HG02759 (cell line): ENCODE data around the gene CPXM1.
"Not testable (repeated sequence)": the region's sequence is repeated elsewhere in the genome, so short reads cannot be mapped to it uniquely, and the experiment has no call there.

Experiments used
- ATAC-seq: cut with Tn5 transposase; IDR thresholded peaks from one replicate; pipeline ENCODE4 v1.9.1; 2021; ENCODE audit warnings: mild to moderate bottlenecking, moderate library complexity; ENCODE audit not compliant: unreplicated experiment

The CPXM1 gene

DNA sequence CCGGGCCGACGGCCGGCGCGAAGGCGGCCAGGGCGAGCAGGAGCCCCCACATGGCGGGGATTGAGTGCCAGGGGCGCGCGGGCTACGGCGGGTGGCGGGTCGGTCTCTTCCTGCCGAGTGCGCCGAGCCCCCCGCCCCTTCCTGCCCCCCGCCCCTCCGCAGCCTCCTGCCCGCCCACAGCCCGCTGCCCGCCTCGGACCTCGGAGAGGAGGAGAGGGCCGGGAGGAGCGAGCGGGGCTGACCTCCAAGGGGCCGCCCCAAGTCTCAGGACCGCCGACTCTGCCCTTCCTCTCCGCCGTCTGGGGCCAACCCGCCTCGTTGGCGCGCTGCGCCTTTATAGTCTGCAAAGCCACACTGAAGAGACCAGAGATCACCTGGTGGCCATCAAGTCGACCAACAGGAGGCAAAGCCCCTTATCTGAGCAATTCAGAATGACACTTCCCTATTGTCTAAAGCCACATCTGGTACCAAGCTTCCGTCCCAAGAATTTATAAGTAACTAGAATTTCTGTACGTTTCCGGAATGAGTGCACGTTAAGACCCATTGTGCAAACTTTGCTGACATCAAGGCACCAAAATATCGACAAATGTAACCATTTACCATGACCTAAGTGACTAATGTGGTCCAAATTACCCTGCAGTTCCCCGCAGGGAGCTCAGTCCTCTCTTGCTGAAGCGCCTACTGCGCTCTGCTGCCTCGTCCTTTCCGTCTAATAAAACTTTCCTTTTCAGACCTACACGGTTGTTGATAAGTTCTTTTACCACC lies at the start of gene CPXM1:
Gene CPXM1, minus strand, starts transcription at position 107 of the 765 bp plus-strand sequence. Its CDS starts 55 bp downstream, at position 52.
- ATAC-seq, result peak; percentile 58

DNA sequence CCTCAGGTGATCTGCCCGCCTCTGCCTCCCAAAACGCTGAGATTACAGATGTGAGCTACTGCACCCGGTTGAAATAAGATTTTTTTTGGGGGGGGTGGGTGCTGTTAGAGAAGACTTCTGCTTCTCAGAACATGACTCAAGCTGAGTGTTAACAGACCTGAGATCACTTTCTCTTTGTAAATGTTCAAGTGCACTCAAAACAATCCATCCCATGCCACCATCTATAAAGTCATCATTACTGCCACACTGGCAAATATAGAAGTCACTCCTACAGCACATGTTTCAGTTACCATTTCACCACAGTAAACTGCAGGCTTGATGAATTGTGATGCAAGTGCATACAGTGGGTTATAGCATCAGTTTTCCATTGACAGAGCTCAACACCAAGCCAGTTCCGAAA lies 49.1 kb upstream of the CPXM1 start:
- no peak for ATAC-seq

DNA sequence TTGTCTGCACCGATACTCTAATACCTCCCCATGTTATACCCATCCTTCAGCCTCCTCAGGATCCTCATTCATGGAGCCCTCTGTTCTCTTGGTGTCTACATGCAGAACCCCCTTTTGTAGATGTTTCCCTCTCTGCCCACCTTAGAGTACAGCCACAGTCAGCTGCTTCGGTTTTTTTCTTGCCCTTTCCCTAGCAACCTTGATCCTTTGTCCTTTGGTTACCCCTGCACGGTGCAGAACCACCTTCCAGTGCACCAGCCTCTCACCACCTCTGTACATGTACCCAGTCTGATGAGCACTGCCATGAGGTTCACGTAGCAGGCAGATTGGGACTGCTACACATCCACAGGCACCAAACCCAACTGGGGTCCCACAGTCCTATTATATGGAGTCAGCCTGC lies 47.4 kb upstream of the CPXM1 start:
- ATAC-seq, result no peak

DNA sequence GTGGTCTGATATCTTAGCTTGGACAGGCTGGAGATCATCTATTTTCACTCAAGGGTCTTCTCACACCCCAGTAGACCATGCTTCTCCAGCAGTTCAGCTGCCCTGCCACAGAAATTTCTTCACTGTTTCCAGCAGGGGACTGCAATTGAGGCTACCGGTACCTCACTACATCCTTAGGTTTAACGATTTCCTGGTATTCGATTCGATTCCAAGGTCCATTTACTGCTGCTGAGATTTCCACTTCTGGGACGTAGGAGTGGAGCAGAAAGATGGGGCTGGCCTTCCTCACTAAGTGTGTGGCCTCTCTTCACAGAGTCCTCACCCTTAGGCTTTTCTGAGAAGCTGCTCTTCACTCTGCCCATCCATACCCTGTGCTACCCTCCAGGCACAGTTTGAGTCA lies 46.3 kb upstream of the CPXM1 start:
- ATAC-seq, result no peak

DNA sequence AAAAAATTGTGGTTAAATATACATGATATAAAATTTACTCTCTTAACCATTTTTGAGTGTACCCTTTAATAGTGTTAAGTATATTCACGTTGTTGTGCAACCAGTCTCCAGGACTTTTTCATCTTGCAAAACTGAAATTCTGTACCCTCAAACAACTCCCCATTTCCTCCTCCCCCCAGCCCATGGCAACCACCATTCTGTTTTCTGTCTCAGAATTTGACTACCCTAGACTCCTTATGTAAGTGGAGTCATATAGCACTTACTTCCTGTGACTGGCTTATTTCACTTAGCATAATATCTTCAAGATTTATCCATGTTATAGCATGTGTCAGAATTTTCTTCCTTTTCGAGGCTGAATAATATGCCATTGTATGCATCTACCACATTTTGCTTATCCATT lies 45.2 kb upstream of the CPXM1 start:
- no peak for ATAC-seq

DNA sequence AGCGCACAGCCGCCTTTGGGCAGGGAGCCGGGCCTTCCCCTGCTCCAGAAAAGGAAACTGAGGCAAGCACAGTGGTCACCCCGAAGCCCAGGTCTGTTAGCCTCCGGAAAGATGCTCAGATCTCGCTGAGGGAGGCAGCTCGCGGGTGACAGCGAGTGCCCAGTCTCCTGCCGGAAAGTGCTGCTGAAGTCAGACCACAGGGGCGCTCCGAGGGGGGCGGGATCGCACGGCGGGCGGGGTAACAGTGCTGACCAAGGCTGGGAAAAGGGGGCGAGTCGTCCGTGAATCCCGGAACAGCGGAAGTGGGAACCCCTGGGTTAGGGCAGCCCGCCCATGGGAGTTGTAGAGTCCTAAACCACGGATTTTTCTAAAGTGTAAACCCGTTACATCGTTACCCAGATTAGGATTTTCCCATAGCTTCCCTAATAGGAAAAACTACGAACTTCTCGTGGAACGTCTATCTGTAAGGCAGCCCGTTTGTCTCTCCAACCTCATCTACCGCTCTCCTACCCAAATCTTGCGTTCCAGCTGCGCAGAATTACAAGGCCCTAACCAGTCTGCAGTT lies 40.6 kb upstream of the CPXM1 start:
- peak; percentile 46 for ATAC-seq

DNA sequence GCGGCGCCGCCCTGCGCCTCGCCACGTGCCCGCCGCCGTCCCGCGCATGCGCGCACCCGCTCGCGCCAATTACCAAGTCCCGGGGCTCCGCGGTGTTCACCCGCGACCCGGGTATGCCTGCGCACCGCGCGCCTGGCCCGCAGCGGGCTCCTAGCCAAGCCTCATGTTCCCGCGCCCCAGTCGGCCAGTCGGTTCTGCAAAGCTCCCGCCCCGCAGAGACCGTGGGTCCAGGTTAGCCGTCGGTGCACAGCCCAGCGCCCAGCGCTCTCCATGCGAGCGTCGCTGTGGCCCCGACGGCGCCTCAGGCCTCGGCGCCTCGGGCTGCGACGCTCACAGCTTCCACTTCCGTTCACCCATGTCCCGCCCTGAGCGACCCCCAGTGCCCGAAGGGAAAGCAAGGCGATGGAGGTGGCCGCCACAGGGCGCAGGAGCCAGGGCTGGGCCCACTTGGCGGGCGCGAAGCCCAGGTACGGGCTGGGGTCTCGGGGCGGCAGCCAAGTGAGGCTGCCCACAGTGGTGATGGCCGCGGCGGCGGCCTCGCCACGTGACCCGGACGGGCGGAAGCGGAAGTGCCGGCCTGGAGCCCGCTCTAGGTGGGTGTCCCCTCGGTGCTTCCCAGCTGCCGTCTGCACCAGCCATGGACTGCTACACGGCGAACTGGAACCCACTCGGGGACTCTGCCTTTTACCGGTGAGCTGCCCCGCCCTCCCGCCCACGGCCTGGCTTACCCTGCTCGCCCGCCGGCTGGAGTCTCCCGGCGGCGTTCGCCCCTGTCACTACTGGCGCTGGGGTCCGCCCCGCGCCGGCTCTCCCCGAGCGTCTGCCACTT lies 39.9 kb upstream of the CPXM1 start, which contains the start of the genes PCED1A and VPS16:
Gene PCED1A, minus strand, starts transcription at position 518 of the 829 bp plus-strand sequence. CDS start 743 bp downstream, outside the sequence.
Gene VPS16, plus strand, starts transcription at position 608 of the 829 bp plus-strand sequence. Its CDS starts 30 bp downstream, at position 638.
- peak; percentile 98 for ATAC-seq

DNA sequence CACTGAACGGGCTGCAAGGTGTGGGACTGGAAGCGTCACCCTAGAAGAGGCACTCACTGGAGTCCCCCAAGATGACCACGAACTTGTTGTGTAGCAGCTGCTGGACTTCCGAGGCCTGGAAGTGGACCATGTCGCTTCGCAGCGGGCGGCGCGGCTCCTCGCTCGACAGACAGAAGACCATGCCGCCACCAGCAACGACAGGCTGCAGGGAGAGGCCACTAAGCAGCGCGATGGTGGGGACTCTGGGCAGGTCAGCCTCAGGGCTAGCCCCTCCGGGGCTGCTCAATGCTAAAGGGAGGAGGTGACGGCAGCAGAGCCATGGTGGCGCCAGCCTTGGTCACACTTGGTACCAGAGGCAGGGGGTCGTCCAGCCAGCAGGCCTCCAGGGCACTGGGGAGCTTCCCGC lies 39.3 kb upstream of the CPXM1 start:
- ATAC-seq, result no peak

DNA sequence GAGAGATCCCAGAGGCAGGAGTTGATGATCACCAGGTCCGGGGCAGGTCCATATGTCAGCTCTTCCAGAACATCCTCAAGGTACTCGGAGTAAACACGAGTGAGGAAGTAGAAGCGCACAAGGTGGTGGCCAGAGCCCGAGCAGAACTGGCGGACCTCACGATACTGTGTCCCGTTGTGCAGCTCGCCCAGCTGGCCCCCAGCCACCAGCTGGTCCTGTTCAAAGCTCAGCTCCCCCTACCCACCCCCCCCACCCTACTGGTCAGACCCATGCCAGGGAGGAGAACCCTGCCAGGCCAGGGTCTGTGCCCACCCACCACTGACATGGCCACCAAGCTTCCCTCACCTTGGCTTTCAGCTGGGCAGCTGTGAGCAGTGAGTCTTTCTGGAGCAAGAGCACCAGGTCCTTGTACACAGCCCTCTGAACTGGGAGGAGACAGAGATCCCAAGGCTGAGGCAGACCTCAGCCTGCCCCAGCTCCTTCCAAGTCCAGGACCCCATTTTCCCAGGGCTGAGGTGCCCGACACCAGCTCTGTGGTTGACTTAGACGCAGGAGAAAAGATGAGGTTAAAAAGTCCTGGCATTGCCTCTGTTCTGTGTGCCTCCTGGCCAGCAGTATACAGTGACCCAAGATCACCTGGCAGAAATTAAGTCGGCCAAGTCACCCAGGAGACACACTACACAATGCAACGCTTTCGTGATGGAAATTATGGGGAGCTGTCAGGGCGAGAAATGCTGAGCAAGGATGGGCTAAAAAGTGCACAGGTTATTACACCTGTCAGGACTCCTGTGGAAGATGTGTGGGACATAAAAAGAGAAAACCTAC lies 38.6 kb upstream of the CPXM1 start:
- ATAC-seq, result no peak

DNA sequence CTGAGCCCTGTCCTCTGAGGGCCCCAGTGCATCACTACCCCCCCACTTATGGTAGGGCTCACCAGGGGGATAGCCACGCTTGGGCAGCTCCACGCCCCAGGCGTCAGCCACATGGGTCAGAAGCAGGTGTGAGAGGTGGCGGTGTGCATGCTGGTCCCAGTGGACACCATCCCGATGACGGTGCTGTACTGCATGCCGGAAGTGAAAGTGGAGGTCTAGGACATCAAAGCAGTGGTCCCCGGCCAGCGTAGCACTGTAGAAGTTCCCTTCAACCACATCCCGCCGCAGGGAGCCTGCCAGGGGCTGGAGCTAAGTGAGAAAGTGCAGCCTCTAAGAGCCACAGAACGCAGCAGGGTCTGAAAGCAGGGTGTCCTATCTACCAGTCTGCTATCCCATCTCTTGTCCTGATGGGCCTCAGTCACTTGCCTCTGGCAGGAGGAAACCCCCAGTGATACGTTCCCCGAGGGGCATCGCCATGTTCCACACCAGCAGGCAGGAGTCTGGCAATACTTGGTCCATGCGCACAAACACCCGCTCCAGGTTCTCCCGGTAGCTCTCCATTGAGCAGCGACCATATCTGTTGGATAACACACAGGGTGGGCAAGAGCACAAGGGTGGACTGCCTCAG lies 37.9 kb upstream of the CPXM1 start:
- ATAC-seq, result no peak

DNA sequence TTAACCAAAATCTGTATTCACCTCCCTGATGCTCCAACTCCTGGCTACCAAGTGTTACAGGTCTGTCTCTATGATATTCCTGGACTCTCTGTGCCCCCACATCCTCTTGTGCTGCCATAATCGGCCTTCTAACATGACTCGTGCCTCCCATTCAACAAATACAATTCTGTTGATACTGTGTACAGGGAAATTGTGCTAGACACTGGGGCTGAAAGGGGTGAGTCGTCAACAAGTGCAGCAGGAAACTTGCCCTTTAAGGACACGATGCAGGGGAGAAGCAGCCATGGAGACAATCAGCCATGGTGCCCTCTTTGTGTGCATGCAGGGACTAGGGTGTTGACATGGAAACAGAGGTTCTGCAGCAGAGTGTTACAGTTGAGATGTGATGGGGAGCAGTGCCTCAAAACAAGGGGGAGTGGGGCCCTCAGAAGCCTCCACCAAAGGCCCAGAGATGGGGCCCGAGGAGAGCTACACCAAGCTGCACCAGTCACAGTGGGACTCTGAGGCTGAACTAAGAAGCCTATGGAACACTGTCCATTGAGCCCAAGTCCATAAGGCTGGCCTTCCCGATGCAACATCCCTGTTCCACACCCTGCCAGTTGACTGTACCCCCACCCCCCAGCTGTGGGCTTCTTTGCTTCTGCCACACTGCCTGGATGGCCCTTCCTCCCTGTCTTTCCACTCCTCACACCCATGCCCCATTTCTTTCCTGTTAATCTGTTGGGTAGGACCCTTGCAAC lies 37.0 kb upstream of the CPXM1 start:
- no peak for ATAC-seq

DNA sequence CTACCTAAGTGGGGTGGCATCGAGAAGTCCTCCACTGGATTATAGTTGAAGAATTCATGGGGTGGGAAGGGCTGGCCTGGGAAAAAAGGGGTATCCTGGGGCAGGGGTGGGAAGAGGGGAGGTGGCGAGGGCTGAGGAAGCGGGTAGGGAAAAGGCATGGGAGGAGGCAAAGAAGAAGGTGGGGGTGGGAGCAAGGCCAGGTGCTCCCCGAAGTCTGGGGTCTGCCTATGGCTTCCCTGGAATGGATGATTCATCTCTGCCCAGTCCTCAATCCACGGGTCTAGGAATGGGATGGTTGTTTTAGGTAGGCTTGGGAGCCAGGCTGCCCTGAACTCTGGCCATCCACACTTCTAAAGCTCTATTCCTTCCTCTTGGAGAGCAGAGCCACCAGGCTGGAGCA lies 35.6 kb upstream of the CPXM1 start:
- ATAC-seq, result no peak

DNA sequence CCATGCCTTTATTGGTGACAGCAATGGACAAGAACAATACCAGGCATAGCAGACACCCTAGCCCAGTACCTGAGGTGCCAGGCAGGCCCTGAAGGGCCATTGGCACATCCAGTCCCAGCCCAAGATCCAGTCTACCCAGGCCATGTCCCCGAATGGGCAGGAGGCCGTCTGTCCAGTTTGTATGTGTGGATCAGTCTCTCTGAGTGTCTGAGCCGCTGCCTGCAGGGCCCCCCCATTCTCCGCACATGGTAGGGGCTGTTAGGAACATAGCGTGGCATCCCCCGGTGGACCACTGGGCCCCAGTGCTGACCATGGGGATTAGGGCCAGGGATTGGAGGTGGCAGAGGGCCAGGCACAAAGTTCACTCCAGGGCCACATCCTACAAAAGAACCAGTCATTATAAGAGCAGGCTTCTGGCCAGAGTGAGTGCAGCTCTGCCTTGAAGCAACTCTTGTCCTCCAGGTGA lies 34.9 kb upstream of the CPXM1 start:
- ATAC-seq, result no peak

DNA sequence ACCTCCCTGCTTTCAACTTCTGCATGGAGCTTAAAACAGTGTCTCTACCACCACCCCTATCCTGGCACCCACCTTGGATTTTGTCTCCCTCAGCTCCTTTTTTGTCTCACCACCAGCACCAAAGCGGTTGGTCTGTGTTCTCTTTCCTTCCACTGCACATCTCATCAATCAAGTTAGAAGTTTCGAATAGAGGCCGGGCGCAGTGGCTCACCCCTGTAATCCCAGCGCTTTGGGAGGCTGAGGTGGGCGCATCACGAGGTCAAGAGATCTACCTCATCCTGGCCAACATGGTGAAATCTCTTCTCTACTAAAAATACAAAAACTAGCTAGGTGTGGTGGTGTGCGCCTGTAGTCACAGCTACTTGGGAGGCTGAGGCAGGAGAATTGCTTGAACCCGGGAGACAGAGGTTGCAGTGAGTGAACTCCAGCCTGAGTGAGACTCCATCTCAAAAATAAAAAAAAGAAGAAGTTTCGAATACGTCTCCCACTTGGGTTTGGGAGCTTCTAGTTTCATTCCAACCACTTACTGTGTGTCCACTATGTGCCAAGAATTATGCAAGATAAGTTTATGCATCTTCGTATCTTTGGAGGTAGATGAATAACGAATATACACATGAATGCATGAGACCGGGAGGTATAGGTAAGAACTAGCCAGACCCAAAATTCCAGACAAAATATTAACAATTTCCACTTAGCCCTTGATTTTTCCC lies 34.1 kb upstream of the CPXM1 start:
- no peak for ATAC-seq

DNA sequence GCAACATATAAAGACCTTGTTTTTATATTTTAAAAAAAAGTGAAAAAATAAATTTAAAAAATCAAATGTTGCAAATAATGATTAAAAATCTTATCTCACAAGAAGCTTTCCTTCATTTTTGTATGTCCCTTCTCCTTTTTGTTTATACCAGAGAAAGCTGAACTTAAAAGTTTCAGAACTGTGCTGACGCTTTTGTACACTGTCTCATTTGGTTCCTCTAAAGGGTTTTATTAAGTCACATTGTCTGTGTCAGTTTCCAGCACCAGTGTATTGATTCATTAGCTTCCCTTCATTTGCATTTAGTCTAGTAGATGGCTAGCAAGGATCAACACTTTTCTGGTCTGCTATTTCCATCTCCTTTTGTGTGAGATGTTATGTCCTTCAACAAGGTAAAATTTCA lies 33.3 kb upstream of the CPXM1 start:
- no peak for ATAC-seq

DNA sequence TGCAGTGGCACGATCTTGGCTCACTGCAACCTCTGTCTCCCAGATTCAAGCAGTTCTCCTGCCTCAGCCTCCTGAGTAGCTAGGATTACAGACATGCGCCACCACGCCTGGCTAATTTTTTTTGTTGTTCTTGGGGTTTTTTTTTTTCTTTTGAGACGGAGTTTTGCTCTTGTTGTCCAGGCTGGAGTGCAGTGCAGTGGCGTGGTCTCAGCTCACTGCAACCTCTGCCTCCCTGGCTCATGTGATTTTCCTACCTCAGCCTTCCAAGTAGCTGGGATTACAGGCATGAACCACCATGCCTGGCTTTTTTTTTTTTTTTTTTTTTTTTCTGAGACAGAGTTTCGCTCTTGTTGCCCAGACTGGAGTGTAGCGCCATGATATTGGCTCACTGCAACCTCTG lies 30.8 kb upstream of the CPXM1 start:
- ATAC-seq, result not testable (repeated sequence)

DNA sequence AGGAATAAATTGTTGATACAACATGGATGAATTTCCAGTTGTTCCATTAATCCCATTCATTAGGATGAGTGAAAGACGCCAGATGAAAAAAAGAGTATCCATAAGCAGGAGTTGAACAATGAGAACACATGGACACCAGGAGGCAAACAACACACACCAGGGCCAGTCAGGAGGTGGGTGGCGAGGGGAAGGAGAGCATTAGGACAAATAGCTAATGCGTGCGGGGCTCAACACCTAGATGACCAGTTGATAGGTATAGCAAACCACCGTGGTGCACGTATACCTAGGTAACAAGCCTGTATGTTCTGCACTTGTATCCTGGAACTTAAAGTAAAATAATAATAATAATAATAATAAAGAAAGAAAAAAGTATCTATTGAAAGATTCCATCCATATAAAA lies 28.9 kb upstream of the CPXM1 start:
- ATAC-seq, result no peak

DNA sequence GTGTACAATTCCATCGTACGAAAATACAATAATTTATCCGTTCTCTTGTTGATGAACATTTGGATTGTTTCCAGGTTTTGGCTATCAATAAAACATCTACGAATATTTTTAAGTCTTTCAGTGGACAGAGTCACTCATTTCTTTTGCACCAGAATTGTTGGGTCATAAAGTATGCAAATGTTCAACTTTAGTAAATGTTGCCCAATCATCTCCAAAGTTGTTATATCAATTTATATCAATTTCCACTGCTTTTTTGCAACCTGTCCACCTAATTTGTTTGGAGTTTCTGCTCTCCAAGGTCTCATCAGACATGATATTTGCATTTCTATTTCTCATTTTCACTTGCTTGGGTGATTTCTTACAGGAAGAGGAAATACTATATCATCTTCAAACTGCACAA lies 26.2 kb upstream of the CPXM1 start:
- ATAC-seq, result no peak

DNA sequence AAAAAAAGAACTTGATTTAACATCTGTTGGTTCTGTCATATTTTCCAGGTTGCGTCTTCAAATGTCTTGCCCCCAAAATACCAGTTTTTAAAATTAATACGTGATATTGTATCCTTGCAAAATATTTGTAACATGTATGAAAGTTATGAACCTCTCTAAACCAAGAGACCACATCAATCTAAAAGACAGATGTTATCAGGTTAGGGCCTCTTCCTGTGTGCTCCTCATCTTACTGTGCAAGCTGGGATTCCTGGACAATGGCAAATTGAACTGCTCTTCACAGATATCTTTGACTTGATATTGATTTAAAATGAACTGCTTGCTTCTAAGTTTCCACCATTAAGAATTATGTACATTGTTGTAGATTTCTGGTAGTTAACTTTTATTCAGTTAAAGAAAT lies 25.3 kb upstream of the CPXM1 start:
- ATAC-seq, result no peak
